ENCODE data around the gene SIT1. TPM values are rescaled to one million over a fixed set of nuclear protein-coding genes. Genes with fewer than 3 reads are reported as not detected.

Gene SIT1
- total RNA-seq, 1 donor from 2014 or later = 90.5 TPM

- H3K36me3 Mint-ChIP-seq (ENCODE audit: low read depth) = peaks cover 28% of the 10 kb centered on the region
- peaks cover 2% of the 10 kb centered on the region for H3K27me3 Mint-ChIP-seq (ENCODE audit: insufficient read depth)
- peak overlapping the region; percentile 66 for H3K4me3 Mint-ChIP-seq
- H3K27ac Mint-ChIP-seq = peak overlapping the region; percentile 80
- intact Hi-C loops (cut with micrococcal nuclease) = no loop called here
- peaks cover 70% of the 10 kb centered on the region for H3K4me1 Mint-ChIP-seq (ENCODE audit: low read depth)
- no peak for DNase-seq (ENCODE audit: low spot score)
- H3K9me3 Mint-ChIP-seq = no peaks in the 10 kb centered on the region
Observed at GRCh38 chr9:35662437-35662836, 11.7 kb upstream of the SIT1 start.

GRCh38 chr9:35661756-35662350 is 11.1 kb upstream of the SIT1 start:
- intact Hi-C loops (cut with micrococcal nuclease) = no loop called here
- Mint-ChIP-seq H3K36me3 (ENCODE audit: low read depth) (peaks cover 28% of the 10 kb centered on the region), H3K4me1 (ENCODE audit: low read depth) (peaks cover 76% of the 10 kb centered on the region), H3K4me3 (peak overlapping the region; percentile 66), H3K27me3 (ENCODE audit: insufficient read depth) (peaks cover 2% of the 10 kb centered on the region), H3K27ac (peak overlapping the region; percentile 47), H3K9me3 (no peaks in the 10 kb centered on the region)
- DNase-seq (ENCODE audit: low spot score) = no peak

- peak overlapping the region; percentile 58 for H3K27ac Mint-ChIP-seq
- no peaks in the 10 kb centered on the region for H3K9me3 Mint-ChIP-seq
- intact Hi-C loops (cut with micrococcal nuclease) = no loop called here
- peaks cover 26% of the 10 kb centered on the region for H3K36me3 Mint-ChIP-seq (ENCODE audit: low read depth)
- H3K4me1 Mint-ChIP-seq (ENCODE audit: low read depth) = peaks cover 78% of the 10 kb centered on the region
- peaks cover 2% of the 10 kb centered on the region for H3K27me3 Mint-ChIP-seq (ENCODE audit: insufficient read depth)
- DNase-seq (ENCODE audit: low spot score) = no peak
- H3K4me3 Mint-ChIP-seq = peak overlapping the region; percentile 60
Observed at GRCh38 chr9:35660966-35661415, 10.3 kb upstream of the SIT1 start.

- H3K4me3 Mint-ChIP-seq = peak overlapping the region; percentile 84
- H3K36me3 Mint-ChIP-seq (ENCODE audit: low read depth) = peaks cover 26% of the 10 kb centered on the region
- no peaks in the 10 kb centered on the region for H3K9me3 Mint-ChIP-seq
- H3K27ac Mint-ChIP-seq = peak overlapping the region; percentile 66
- DNase-seq (ENCODE audit: low spot score) = no peak
- peaks cover 2% of the 10 kb centered on the region for H3K27me3 Mint-ChIP-seq (ENCODE audit: insufficient read depth)
- H3K4me1 Mint-ChIP-seq (ENCODE audit: low read depth) = peaks cover 76% of the 10 kb centered on the region
- intact Hi-C loops (cut with micrococcal nuclease) = loop anchor here (2.0 kb wide), 2 partner anchors 31 to 155 kb away; partner anchors contain the start of gene HINT2
Observed at GRCh38 chr9:35659340-35659739, 8.6 kb upstream of the SIT1 start.

- peaks cover 26% of the 10 kb centered on the region for H3K36me3 Mint-ChIP-seq (ENCODE audit: low read depth)
- H3K9me3 Mint-ChIP-seq = no peaks in the 10 kb centered on the region
- intact Hi-C loops (cut with micrococcal nuclease) = loop anchor here (1.0 to 2.0 kb wide), 3 partner anchors 32 to 156 kb away; partner anchors contain the start of gene HINT2
- peak overlapping the region; percentile 66 for H3K27ac Mint-ChIP-seq
- H3K4me3 Mint-ChIP-seq = peak overlapping the region; percentile 84
- peaks cover 71% of the 10 kb centered on the region for H3K4me1 Mint-ChIP-seq (ENCODE audit: low read depth)
- peaks cover 2% of the 10 kb centered on the region for H3K27me3 Mint-ChIP-seq (ENCODE audit: insufficient read depth)
- DNase-seq (ENCODE audit: low spot score) = no peak
Observed at GRCh38 chr9:35658968-35659220, 8.2 kb upstream of the SIT1 start.

GRCh38 chr9:35658137-35658967 is 7.6 kb upstream of the SIT1 start, which contains the start of gene CCDC107:
Gene CCDC107, plus strand, starts transcription at chr9:35658292. Its CDS starts 88 bp downstream, at chr9:35658380.
- peak within 1 kb of the TSS; percentile 99 for H3K27ac Mint-ChIP-seq
- intact Hi-C loops (cut with micrococcal nuclease) = loop anchor here (1.0 to 2.0 kb wide), 3 partner anchors 32 to 156 kb away; partner anchors contain the start of gene HINT2
- H3K27me3 Mint-ChIP-seq (ENCODE audit: insufficient read depth) = peaks cover 2% of the 10 kb centered on the region
- H3K4me1 Mint-ChIP-seq (ENCODE audit: low read depth) = peaks cover 66% of the 10 kb centered on the region
- H3K4me3 Mint-ChIP-seq = peak within 1 kb of the TSS; percentile 84
- no peaks in the 10 kb centered on the region for H3K9me3 Mint-ChIP-seq
- peak; percentile 80 for DNase-seq (ENCODE audit: low spot score)
- peaks cover 26% of the 10 kb centered on the region for H3K36me3 Mint-ChIP-seq (ENCODE audit: low read depth)

- peak within 1 kb of the TSS; percentile 99 for H3K27ac Mint-ChIP-seq
- H3K4me3 Mint-ChIP-seq = peak within 1 kb of the TSS; percentile 84
- intact Hi-C loops (cut with micrococcal nuclease) = loop anchor here (1.0 to 2.0 kb wide), 7 partner anchors 8 to 546 kb away; partner anchors contain the start of genes CREB3, HINT2 and TLN1
- peaks cover 25% of the 10 kb centered on the region for H3K36me3 Mint-ChIP-seq (ENCODE audit: low read depth)
- H3K4me1 Mint-ChIP-seq (ENCODE audit: low read depth) = peaks cover 59% of the 10 kb centered on the region
- H3K27me3 Mint-ChIP-seq (ENCODE audit: insufficient read depth) = peaks cover 2% of the 10 kb centered on the region
- peak; percentile 88 for DNase-seq (ENCODE audit: low spot score)
- no peaks in the 10 kb centered on the region for H3K9me3 Mint-ChIP-seq
Observed at GRCh38 chr9:35657546-35658136, 6.9 kb upstream of the SIT1 start, which contains the start of gene RMRP. Gene RMRP, minus strand, starts transcription at chr9:35658019.

- H3K27me3 Mint-ChIP-seq (ENCODE audit: insufficient read depth) = peaks cover 2% of the 10 kb centered on the region
- DNase-seq (ENCODE audit: low spot score) = no peak
- peak overlapping the region; percentile 99 for H3K27ac Mint-ChIP-seq
- intact Hi-C loops (cut with micrococcal nuclease) = loop anchor here (1.0 kb wide), 4 partner anchors 8 to 546 kb away; partner anchors contain the start of genes CREB3 and TLN1
- peak overlapping the region; percentile 84 for H3K4me3 Mint-ChIP-seq
- H3K9me3 Mint-ChIP-seq = no peaks in the 10 kb centered on the region
- peaks cover 21% of the 10 kb centered on the region for H3K36me3 Mint-ChIP-seq (ENCODE audit: low read depth)
- H3K4me1 Mint-ChIP-seq (ENCODE audit: low read depth) = peaks cover 56% of the 10 kb centered on the region
Observed at GRCh38 chr9:35656831-35657545, 6.3 kb upstream of the SIT1 start.

- H3K36me3 Mint-ChIP-seq (ENCODE audit: low read depth) = peaks cover 18% of the 10 kb centered on the region
- peak overlapping the region; percentile 99 for H3K27ac Mint-ChIP-seq
- intact Hi-C loops (cut with micrococcal nuclease) = no loop called here
- H3K27me3 Mint-ChIP-seq (ENCODE audit: insufficient read depth) = peaks cover 2% of the 10 kb centered on the region
- DNase-seq (ENCODE audit: low spot score) = no peak
- no peaks in the 10 kb centered on the region for H3K9me3 Mint-ChIP-seq
- H3K4me3 Mint-ChIP-seq = peak overlapping the region; percentile 84
- peaks cover 57% of the 10 kb centered on the region for H3K4me1 Mint-ChIP-seq (ENCODE audit: low read depth)
Observed at GRCh38 chr9:35656348-35656747, 5.6 kb upstream of the SIT1 start.

- H3K9me3 Mint-ChIP-seq = no peaks in the 10 kb centered on the region
- peaks cover 2% of the 10 kb centered on the region for H3K27me3 Mint-ChIP-seq (ENCODE audit: insufficient read depth)
Observed at GRCh38 chr9:35653611-35654010, 2.9 kb upstream of the SIT1 start.

GRCh38 chr9:35652829-35653209 is 2.1 kb upstream of the SIT1 start:
- Mint-ChIP-seq H3K36me3 (ENCODE audit: low read depth) (peaks cover 8% of the 10 kb centered on the region), H3K4me1 (ENCODE audit: low read depth) (peaks cover 54% of the 10 kb centered on the region), H3K4me3 (no peak overlapping the region), H3K27ac (no peak overlapping the region), H3K9me3 (no peaks in the 10 kb centered on the region), H3K27me3 (ENCODE audit: insufficient read depth) (peaks cover under 1% of the 10 kb centered on the region)
- intact Hi-C loops (cut with micrococcal nuclease) = no loop called here
- no peak for DNase-seq (ENCODE audit: low spot score)

More at GRCh38 chr9:35653611-35654010, 2.9 kb upstream of the SIT1 start:
- Mint-ChIP-seq H3K4me3 (no peak overlapping the region), H3K4me1 (ENCODE audit: low read depth) (peaks cover 49% of the 10 kb centered on the region), H3K27ac (no peak overlapping the region), H3K36me3 (ENCODE audit: low read depth) (peaks cover 6% of the 10 kb centered on the region)
- intact Hi-C loops (cut with micrococcal nuclease) = no loop called here
- no peak for DNase-seq (ENCODE audit: low spot score)

Data from activated T-helper 1 cell treated with anti-CD3 and anti-CD28 coated beads, Interleukin-12 subunit alpha, Interleukin-12 subunit beta, Interleukin-2, Interleukin-4 antibody, amounts not matched to agents 30 ng/mL and 10 ng/mL and 1 ng/mL, durations not matched to agents 14 hours and 24 hours and 36 hours (primary cell).